Epithelial cell of esophagus (primary cell): ENCODE data around the gene PARP16.
"Not testable (repeated sequence)": the region's sequence is repeated elsewhere in the genome, so short reads cannot be mapped to it uniquely, and the experiment has no call there.

Experiments
- DNase-seq: peaks from one replicate; pipeline ENCODE4 v3.0.0; 2010; ENCODE audit warnings: low read depth
- H3K4me3 ChIP-seq: 2 replicates; pipeline ENCODE4 v1.5.1; 2011; ENCODE audit warnings: mild to moderate bottlenecking, low read length, control low read depth
- TF ChIP-seq, protein P1 (sequence below): IDR thresholded peaks from 2 replicates; pipeline ENCODE4 v1.5.1; 2011; ENCODE audit warnings: low read depth, mild to moderate bottlenecking, low read length, control low read depth, inconsistent platforms; ENCODE audit not compliant: insufficient read depth; ENCODE audit errors: missing control alignments

Gene PARP16

DNA sequence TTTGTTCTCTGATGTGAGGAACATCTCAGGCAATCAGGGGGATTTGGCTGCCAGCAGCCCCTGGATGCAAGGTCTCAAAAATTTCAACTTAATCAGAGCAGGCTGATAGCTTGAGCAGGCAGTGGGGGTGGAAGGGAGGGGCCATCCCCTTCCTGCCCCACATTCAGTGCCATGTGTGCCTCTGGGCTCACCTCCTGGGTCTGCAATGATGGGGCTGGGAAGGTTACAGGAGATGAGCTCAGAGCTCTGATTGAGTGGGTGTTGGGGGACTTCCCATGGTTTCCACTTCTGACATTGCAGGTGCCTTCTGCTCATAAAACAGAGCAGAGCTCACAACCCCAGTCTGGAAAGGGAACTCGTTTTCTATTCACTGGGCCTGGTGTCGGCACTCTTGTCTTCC lies 37.0 kb downstream of the PARP16 start:
- TF ChIP-seq, protein P1, sequence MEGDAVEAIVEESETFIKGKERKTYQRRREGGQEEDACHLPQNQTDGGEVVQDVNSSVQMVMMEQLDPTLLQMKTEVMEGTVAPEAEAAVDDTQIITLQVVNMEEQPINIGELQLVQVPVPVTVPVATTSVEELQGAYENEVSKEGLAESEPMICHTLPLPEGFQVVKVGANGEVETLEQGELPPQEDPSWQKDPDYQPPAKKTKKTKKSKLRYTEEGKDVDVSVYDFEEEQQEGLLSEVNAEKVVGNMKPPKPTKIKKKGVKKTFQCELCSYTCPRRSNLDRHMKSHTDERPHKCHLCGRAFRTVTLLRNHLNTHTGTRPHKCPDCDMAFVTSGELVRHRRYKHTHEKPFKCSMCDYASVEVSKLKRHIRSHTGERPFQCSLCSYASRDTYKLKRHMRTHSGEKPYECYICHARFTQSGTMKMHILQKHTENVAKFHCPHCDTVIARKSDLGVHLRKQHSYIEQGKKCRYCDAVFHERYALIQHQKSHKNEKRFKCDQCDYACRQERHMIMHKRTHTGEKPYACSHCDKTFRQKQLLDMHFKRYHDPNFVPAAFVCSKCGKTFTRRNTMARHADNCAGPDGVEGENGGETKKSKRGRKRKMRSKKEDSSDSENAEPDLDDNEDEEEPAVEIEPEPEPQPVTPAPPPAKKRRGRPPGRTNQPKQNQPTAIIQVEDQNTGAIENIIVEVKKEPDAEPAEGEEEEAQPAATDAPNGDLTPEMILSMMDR, result no peak
- no peak overlapping the region for H3K4me3 ChIP-seq
- DNase-seq, result no peak

DNA sequence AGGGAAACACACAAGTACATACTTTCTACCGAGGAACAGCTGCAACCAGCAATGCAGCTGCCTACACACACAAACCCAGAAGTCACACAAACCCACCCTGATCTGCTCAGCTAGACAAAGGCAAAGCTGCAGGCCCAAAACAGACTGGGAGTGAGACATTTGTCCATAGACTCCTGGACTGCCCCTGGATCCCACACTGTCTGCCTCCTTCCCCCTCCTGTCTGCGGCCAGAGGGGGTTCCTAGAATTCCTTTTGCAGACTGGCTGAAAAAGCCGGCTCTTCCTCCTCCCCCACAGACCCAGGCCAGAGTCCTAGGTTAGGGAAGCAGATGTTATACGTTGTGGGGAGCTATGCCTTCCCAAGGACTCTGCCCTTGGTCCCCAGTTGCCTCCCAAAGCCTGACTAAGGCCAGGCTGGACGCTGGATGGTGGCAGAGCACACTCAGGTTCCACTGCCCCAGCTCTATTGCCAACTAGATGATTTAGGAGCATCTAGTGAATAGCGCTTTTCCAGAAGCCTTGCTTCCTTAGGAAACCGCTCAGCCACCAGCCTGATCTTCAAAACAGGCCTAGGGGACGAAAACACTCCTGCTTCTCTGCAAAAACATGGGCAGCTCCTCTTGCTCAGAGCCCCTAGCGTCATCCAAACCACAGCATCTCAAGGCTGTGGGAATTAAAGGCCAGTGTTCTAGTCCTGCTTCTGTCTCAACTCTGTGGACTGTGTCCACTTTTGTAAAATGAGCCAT lies 38.0 kb downstream of the PARP16 start:
- TF ChIP-seq, protein P1, result no peak
- DNase-seq, result no peak
- no peak overlapping the region for H3K4me3 ChIP-seq

DNA sequence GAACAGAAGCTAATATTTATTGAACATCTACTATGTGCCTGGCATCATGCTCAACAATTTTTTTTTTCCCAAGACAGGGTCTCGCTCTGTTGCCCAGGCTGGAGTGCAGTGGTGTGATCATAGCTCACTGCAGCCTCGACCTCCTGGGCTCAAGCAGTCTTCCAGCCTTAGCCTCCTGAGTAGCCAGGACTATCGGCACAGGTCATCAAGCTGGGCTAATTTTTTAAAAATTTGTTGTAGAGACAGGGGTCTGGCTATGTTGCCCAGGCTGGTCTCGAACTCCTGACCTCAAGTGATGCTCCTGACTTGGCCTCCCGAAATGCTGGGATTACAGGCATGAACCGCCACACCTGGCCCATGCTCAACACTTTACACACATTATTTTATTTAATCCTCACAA lies 39.7 kb downstream of the PARP16 start:
- TF ChIP-seq, protein P1, result no peak
- H3K4me3 ChIP-seq, result no peak overlapping the region
- no peak for DNase-seq

DNA sequence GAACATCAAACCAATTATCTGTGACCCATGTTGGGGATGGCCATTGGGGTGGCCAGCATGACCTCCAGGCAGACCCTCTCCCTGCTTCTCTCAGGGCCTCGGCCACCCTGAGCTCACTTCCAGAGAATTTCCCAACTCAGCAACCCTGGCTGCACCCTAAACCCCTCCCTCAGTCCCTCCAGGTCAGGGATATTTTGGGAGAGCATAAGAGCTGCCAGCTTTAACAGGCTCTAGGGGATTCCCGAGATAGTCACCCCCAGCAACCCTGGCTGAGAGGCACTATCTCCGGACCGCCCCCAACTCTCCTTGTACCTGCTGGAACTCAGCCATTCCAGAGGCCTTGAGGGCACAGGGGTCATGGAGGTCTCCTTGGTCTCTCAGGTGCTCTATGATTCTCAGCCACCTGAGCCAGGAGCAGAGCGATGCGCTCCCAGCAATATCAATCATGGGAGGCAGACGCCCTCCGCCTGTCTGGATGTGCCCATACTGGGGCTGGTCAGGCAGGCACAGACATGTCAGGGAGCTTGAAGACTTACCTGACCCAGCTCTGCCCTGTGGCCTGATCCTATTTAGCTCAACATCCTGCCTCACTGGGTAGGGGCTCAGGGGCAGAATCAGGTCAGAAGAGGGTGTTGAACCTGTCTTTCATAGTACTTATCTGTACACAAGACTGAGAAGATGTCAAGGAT lies 40.5 kb downstream of the PARP16 start:
- TF ChIP-seq, protein P1, result no peak
- DNase-seq, result peak; percentile 81
- no peak overlapping the region for H3K4me3 ChIP-seq

DNA sequence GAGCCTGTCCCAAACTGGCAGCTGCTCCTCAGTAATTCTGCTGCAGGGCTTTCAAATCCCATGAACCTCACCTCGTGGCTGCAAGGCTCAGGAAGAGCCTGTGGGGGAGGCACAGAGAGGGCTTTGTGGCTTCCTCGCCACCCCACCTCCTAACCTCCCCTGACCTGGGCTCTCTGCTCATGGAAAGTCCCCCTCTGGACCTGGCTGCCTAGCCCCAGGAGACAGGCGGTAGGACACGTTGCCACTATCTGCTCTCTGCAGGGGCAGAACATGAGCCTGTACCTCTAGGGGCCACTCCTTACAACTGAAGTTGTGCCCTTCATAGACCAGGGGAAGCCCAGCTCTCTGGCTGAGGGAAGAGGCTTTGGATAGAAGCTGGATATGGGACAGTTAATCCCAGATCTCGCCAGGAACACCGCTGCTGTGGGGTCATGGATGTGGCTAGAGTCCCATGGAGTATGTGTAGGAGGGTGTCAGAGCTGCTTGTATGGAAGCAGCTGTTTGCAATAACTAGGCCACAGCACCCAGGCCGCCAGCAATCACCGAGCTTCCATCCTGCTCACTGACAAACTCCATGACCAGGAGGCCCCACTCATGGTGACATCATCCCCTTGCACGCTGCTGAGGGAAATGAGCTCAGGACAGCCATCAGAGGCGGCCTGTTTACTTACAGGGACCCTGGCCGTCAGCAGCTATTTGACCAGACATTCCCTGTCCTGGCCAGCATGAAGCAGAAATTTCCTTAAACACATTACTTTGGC lies 41.4 kb downstream of the PARP16 start:
- TF ChIP-seq, protein P1, result no peak
- DNase-seq, result peak; percentile 44
- no peak overlapping the region for H3K4me3 ChIP-seq

DNA sequence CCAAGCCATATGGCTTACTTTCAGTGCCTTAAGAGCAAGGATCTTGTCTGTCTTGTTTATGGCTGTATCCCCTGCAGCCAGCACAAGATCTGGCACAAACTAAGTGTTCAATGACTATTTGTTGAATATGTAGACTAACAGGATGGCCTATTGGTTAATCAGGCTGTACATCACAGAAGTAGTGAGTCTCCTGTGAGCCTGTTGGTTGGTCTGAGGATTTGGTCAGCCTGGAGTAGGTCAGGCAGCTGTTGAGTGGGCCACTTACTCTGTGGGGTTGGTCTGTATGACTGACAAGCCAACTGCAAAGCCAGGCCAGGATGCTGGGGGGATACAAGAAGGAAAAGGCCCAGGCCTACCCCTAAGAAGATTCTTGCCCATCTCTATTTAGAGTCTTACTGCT lies 42.0 kb downstream of the PARP16 start:
- TF ChIP-seq, protein P1, result no peak
- H3K4me3 ChIP-seq, result no peak overlapping the region

DNA sequence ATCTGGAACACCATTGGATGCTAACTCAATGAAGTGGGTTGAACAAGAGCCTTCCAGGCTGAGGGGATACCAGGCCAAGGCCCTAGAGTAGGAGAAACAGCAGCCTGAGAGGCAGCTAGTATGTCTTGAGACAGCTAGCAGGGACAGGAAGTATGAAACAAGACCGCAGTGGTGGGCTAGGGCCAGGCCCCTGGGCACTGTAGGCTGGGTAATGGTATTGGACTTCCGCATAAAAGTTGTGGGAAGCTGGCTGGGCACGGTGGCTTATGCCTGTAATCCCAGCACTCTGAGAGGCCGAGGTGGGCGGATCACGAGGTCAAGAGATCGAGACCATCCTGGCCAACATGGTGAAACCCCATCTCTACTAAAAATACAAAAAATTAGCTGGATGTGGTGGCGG lies 50.2 kb downstream of the PARP16 start:
- DNase-seq, result not testable (repeated sequence)

More for the DNA sequence above, 42.0 kb downstream of the PARP16 start:
- DNase-seq, result no peak

More for the DNA sequence above, 50.2 kb downstream of the PARP16 start:
- not testable (repeated sequence) for H3K4me3 ChIP-seq
